ENCODE measurements around the gene WNT16.

WNT16 gene

GRCh38 chr7:121344093-121344492 is 15.3 kb downstream of the WNT16 start:
- H3K4me3 ChIP-seq (replicated peaks in 1 of 2; ENCODE audit: low read depth in 2 of 2, low read length in 2 of 2) = no peak overlapping the region
- DNase-seq (ENCODE audit: low read depth in 2 of 2) = peak in 1 of 2 donors; percentile 30
- TF ChIP-seq CTCF (IDR thresholded peaks at IDR 0.05; ENCODE audit: low read depth, low read length) = no peak

GRCh38 chr7:121344497-121344896 is 15.7 kb downstream of the WNT16 start:
- DNase-seq (ENCODE audit: low read depth in 2 of 2) = no peak
- H3K4me3 ChIP-seq (replicated peaks in 1 of 2; ENCODE audit: low read depth in 2 of 2, low read length in 2 of 2) = no peak overlapping the region
- no peak for TF ChIP-seq CTCF (IDR thresholded peaks at IDR 0.05; ENCODE audit: low read depth, low read length)

GRCh38 chr7:121351682-121352081 is 22.9 kb downstream of the WNT16 start:
- TF ChIP-seq CTCF (IDR thresholded peaks at IDR 0.05; ENCODE audit: low read depth, low read length) = peak; percentile 31
- no peak for DNase-seq (ENCODE audit: low read depth in 2 of 2)
- H3K4me3 ChIP-seq (replicated peaks in 1 of 2; ENCODE audit: low read depth in 2 of 2, low read length in 2 of 2) = no peak overlapping the region

- DNase-seq (ENCODE audit: low read depth in 2 of 2) = no peak
- no peak for TF ChIP-seq CTCF (IDR thresholded peaks at IDR 0.05; ENCODE audit: low read depth, low read length)
- no peak overlapping the region for H3K4me3 ChIP-seq (replicated peaks in 1 of 2; ENCODE audit: low read depth in 2 of 2, low read length in 2 of 2)
Measured at GRCh38 chr7:121352323-121352722, 23.5 kb downstream of the WNT16 start.

GRCh38 chr7:121355574-121355973 is 26.8 kb downstream of the WNT16 start:
- TF ChIP-seq CTCF (IDR thresholded peaks at IDR 0.05; ENCODE audit: low read depth, low read length) = no peak
- no peak for DNase-seq (ENCODE audit: low read depth in 2 of 2)
- no peak overlapping the region for H3K4me3 ChIP-seq (replicated peaks in 1 of 2; ENCODE audit: low read depth in 2 of 2, low read length in 2 of 2)

- no peak for DNase-seq (ENCODE audit: low read depth in 2 of 2)
- TF ChIP-seq CTCF (IDR thresholded peaks at IDR 0.05; ENCODE audit: low read depth, low read length) = no peak
Measured at GRCh38 chr7:121360564-121360963, 31.8 kb downstream of the WNT16 start.

GRCh38 chr7:121366852-121367431 is 38.1 kb downstream of the WNT16 start:
- H3K4me3 ChIP-seq (replicated peaks in 1 of 2; ENCODE audit: low read depth in 2 of 2, low read length in 2 of 2) = no peak overlapping the region
- peak; percentile 63 for TF ChIP-seq CTCF (IDR thresholded peaks at IDR 0.05; ENCODE audit: low read depth, low read length)
- DNase-seq (ENCODE audit: low read depth in 2 of 2) = peak; percentile 71 to 75

More at GRCh38 chr7:121360564-121360963, 31.8 kb downstream of the WNT16 start:
- no peak overlapping the region for H3K4me3 ChIP-seq (replicated peaks in 1 of 2; ENCODE audit: low read depth in 2 of 2, low read length in 2 of 2)

Data from cardiac fibroblast (primary cell).